HEK293 (cell line): Measurements from ENCODE around the gene HECTD2.
"Not testable (repeated sequence)": the region's sequence is repeated elsewhere in the genome, so short reads cannot be mapped to it uniquely, and the experiment has no call there.

Source experiments
- TF ChIP-seq, protein P1 (sequence below): fragments of 450-650 bp; formaldehyde crosslinking; IDR thresholded peaks from 2 replicates; pipeline ENCODE4 v1.5.1; 2016; ENCODE audit warnings: missing biosample characterization, missing genetic modification characterization
- TF ChIP-seq, protein P2 (sequence below): fragments of 450-650 bp; formaldehyde crosslinking; IDR thresholded peaks from 2 replicates; pipeline ENCODE4 v1.5.1; 2017; ENCODE audit warnings: missing biosample characterization, mild to moderate bottlenecking, missing genetic modification characterization, moderate library complexity

DNA sequence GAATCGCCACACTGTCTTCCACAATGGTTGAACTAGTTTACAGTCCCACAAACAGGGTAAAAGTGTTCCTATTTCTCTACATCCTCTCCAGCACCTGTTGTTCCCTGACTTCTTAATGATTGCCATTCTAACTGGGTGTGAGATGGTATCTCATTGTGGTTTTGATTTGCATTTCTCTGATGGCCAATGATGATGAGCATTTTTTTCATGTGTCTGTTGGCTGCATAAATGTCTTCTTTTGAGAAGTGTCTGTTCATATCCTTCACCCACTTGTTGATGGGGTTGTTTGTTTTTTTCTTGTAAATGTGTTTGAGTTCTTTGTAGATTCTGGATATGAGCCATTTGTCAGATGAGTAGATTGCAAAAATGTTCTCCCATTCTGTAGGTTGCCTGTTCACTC, 45.0 kb downstream of the HECTD2 start:
- TF ChIP-seq, protein P1, sequence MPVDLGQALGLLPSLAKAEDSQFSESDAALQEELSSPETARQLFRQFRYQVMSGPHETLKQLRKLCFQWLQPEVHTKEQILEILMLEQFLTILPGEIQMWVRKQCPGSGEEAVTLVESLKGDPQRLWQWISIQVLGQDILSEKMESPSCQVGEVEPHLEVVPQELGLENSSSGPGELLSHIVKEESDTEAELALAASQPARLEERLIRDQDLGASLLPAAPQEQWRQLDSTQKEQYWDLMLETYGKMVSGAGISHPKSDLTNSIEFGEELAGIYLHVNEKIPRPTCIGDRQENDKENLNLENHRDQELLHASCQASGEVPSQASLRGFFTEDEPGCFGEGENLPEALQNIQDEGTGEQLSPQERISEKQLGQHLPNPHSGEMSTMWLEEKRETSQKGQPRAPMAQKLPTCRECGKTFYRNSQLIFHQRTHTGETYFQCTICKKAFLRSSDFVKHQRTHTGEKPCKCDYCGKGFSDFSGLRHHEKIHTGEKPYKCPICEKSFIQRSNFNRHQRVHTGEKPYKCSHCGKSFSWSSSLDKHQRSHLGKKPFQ (tag by site-specific recombination), result not testable (repeated sequence)
- TF ChIP-seq, protein P2, sequence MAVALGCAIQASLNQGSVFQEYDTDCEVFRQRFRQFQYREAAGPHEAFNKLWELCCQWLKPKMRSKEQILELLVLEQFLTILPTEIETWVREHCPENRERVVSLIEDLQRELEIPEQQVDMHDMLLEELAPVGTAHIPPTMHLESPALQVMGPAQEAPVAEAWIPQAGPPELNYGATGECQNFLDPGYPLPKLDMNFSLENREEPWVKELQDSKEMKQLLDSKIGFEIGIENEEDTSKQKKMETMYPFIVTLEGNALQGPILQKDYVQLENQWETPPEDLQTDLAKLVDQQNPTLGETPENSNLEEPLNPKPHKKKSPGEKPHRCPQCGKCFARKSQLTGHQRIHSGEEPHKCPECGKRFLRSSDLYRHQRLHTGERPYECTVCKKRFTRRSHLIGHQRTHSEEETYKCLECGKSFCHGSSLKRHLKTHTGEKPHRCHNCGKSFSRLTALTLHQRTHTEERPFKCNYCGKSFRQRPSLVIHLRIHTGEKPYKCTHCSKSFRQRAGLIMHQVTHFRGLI, result not testable (repeated sequence)
